K562 (cell line): ENCODE results near the gene LRRC4C. TPM values are rescaled to one million over a fixed set of nuclear protein-coding genes. Genes with fewer than 3 reads are reported as not detected.

Experiments
- ATAC-seq: fragments of 200-7000 bp; cut with Tn5 transposase; 3 replicates; pipeline ENCODE4 v1.9.1; 2020; ENCODE audit warnings: moderate library complexity
- BruUV-seq: library from RNA; stranded (reverse); fragments of 400-500 nt; replicated peaks from 2 replicates; lab custom pipeline; 2021; lab: Mats Ljungman, UMichigan
- CTCF ChIA-PET: fragments of 300-600 bp; formaldehyde crosslinking; extraction: SDS; loops from one replicate; lab custom pipeline; 2021; ENCODE audit warnings: low intra/inter-chr PET ratio; lab: Yijun Ruan, JAX
- POLR2A ChIA-PET: fragments of 300-600, 350-650 bp; sonication (Branson Sonifier 250); formaldehyde crosslinking; extraction: SDS; loops from one replicate; lab custom pipeline; 2021; ENCODE audit warnings: antibody characterized with exemption, inconsistent platforms; lab: Yijun Ruan, JAX
- DNase-seq, 4 experiments: peaks; one replicate each; pipeline versions ENCODE4 v3.0.0 to v3.0.0-alpha.2; 2011 to 2018; ENCODE audit warnings: low spot score in 3 of 4, mixed read lengths in 3 of 4; ENCODE audit errors: extremely low read depth in 1 of 4
- FAIRE-seq: peaks from 2 replicates; lab custom pipeline; 2011; peaks lifted over from hg19 to GRCh38; lab: Jason Lieb, UNC
- H2AFZ ChIP-seq: 2 replicates; pipeline ENCODE4 v1.6.0; 2011; ENCODE audit warnings: low read depth, low read length, control low read depth, inconsistent platforms
- H3K27ac ChIP-seq: fragments of 200-600 bp; 3 replicates; pipeline ENCODE4 v1.8.0; 2011; ENCODE audit warnings: low read depth, mild to moderate bottlenecking, control low read depth, inconsistent platforms, low read length, moderate library complexity, mixed read lengths; ENCODE audit errors: extremely low read depth
- H3K27me3 ChIP-seq, 2 experiments: fragments of 300-600 bp in 1 of 2; 2 replicates in 1 of 2; 3 replicates in 1 of 2; pipeline versions ENCODE4 v1.6.0 to v1.8.0; 2011; ENCODE audit warnings: inconsistent platforms in 2 of 2, low read length in 2 of 2, mild to moderate bottlenecking in 1 of 2, mixed read lengths in 1 of 2, moderate library complexity in 1 of 2; ENCODE audit not compliant: control insufficient read depth in 2 of 2, insufficient read depth in 2 of 2
- H3K36me3 ChIP-seq: fragments of 300-600 bp; 3 replicates; pipeline ENCODE4 v1.8.0; 2011; ENCODE audit warnings: mild to moderate bottlenecking, low read length, inconsistent platforms; ENCODE audit not compliant: control insufficient read depth, insufficient read depth
- H3K4me1 ChIP-seq, 2 experiments: fragments of 200-600 bp in 1 of 2; replicated peaks in 1 of 2; 2 replicates in 1 of 2; 3 replicates in 1 of 2; pipeline versions ENCODE4 v1.5.1 to v1.8.0; 2011; ENCODE audit warnings: inconsistent platforms in 2 of 2, low read length in 2 of 2, mild to moderate bottlenecking in 1 of 2, mixed read lengths in 1 of 2, moderate library complexity in 1 of 2; ENCODE audit not compliant: control insufficient read depth in 2 of 2, insufficient read depth in 2 of 2
- H3K4me2 ChIP-seq: 2 replicates; pipeline ENCODE4 v1.6.1; 2011; ENCODE audit warnings: low read length, control low read depth, inconsistent platforms, mixed read lengths; ENCODE audit not compliant: insufficient read depth
- H3K4me3 ChIP-seq: fragments of 200-600 bp; sonication (generic), shearing (Covaris generic); 2 replicates; pipeline ENCODE4 v1.5.1; 2016; ENCODE audit warnings: control low read depth, inconsistent platforms
- H3K79me2 ChIP-seq: fragments of 200-600 bp; 3 replicates; pipeline ENCODE4 v1.8.0; 2011; ENCODE audit warnings: low read length, inconsistent platforms; ENCODE audit not compliant: control insufficient read depth, insufficient read depth
- H3K9ac ChIP-seq, 2 experiments: 2 replicates each; pipeline versions ENCODE4 v1.6.0 to v1.6.1; 2011; ENCODE audit warnings: low read depth in 2 of 2, low read length in 2 of 2, control low read depth in 1 of 2, inconsistent platforms in 1 of 2, mild to moderate bottlenecking in 1 of 2, mixed read lengths in 1 of 2; ENCODE audit not compliant: insufficient read depth in 1 of 2
- H3K9me1 ChIP-seq: one replicate; pipeline ENCODE4 v1.6.0; 2011; ENCODE audit warnings: inconsistent platforms, mild to moderate bottlenecking, low read length, moderate library complexity; ENCODE audit not compliant: control insufficient read depth, insufficient read depth
- H3K9me3 ChIP-seq: replicated peaks from 2 replicates; pipeline ENCODE4 v1.5.1; 2011; ENCODE audit warnings: low read depth, low read length, inconsistent platforms; ENCODE audit not compliant: control insufficient read depth, insufficient read depth
- H4K20me1 ChIP-seq: replicated peaks from 2 replicates; pipeline ENCODE4 v1.6.1; 2011; ENCODE audit warnings: low read length, inconsistent platforms, mixed read lengths; ENCODE audit not compliant: control insufficient read depth, insufficient read depth
- CHD2 ChIP-seq: IDR thresholded peaks from 2 replicates; pipeline ENCODE4 v1.6.1; 2011; ENCODE audit warnings: low read depth, low read length
- COPS2 ChIP-seq: fragments of 450-650 bp; conservative IDR thresholded peaks from 2 replicates; pipeline ENCODE4 v1.6.1; 2016; ENCODE audit warnings: mild to moderate bottlenecking, moderate library complexity
- FIP1L1 ChIP-seq: fragments of 200-400 bp; formaldehyde crosslinking; IDR thresholded peaks from 2 replicates; pipeline ENCODE4 v1.6.1; 2018; ENCODE audit warnings: mild to moderate bottlenecking, low read depth, low read length; ENCODE audit not compliant: poor library complexity, severe bottlenecking
- FOSL1 ChIP-seq: fragments of 200-800 bp; sonication (Bioruptor generic); conservative IDR thresholded peaks from 2 replicates; pipeline ENCODE4 v1.6.1; 2016; ENCODE audit warnings: missing genetic modification characterization, missing compliant biosample characterization
- KDM5B ChIP-seq: fragments of 200-600 bp; sonication (generic); IDR thresholded peaks from 2 replicates; pipeline ENCODE4 v1.6.1; 2012; ENCODE audit warnings: low read depth, mild to moderate bottlenecking, moderate library complexity, low read length, control low read depth, inconsistent platforms; ENCODE audit not compliant: insufficient replicate concordance
- SMAD4 ChIP-seq: fragments of 250-450 bp; sonication (Bioruptor Pico); conservative IDR thresholded peaks from 2 replicates; pipeline ENCODE4 v1.8.0; 2021; ENCODE audit warnings: inconsistent platforms, mild to moderate bottlenecking, moderate library complexity
- TFAP4 ChIP-seq: sonication (generic); formaldehyde crosslinking; IDR thresholded peaks from 2 replicates; pipeline ENCODE4 v1.8.0; 2022; ENCODE audit warnings: missing genetic modification reagents, mild to moderate bottlenecking, moderate library complexity, borderline replicate concordance
- ZBTB2 ChIP-seq: fragments of 450-650 bp; IDR thresholded peaks from 2 replicates; pipeline ENCODE4 v1.6.1; 2016; ENCODE audit warnings: antibody characterized with exemption
- ZBTB26 ChIP-seq: fragments of 450-650 bp; formaldehyde crosslinking; IDR thresholded peaks from 2 replicates; pipeline ENCODE4 v1.4.0; 2022; ENCODE audit warnings: missing genetic modification characterization
- ZBTB34 ChIP-seq: fragments of 250-450 bp; sonication (Bioruptor Pico); IDR thresholded peaks from 2 replicates; pipeline ENCODE4 v1.8.0; 2021; ENCODE audit warnings: mild to moderate bottlenecking, moderate library complexity
- ZFP91 ChIP-seq: sonication (generic); formaldehyde crosslinking; IDR thresholded peaks from 2 replicates; pipeline ENCODE4 v1.8.0; 2022; ENCODE audit warnings: mild to moderate bottlenecking, missing genetic modification reagents
- ZNF518B ChIP-seq: fragments of 250-450 bp; sonication (Bioruptor Pico); IDR thresholded peaks from 2 replicates; pipeline ENCODE4 v1.5.0; 2021; ENCODE audit warnings: mild to moderate bottlenecking, moderate library complexity
- WGBS: fragments of 100-300 bp; shearing (Covaris generic); methylation state at CpG from one replicate; pipeline ENCODE4 v1.1.6; 2016; ENCODE audit warnings: low coverage, mixed read lengths; ENCODE audit not compliant: insufficient coverage; ENCODE audit errors: missing lambda C conversion rate; 5-methylcytosine and 5-hydroxymethylcytosine counted together
- in situ Hi-C: fragments of 300-500 bp; cut with MboI; formaldehyde crosslinking; loops from 4 replicates; pipeline ENCODE4 v1.15.0; 2018; ENCODE audit warnings: inconsistent platforms, mixed read lengths
- intact Hi-C: fragments of 100-400 bp; cut with micrococcal nuclease; formaldehyde crosslinking; loops from 2 replicates; pipeline ENCODE4 v1.14.2; 2022
- polyA plus RNA-seq, 8 experiments: library from polyadenylated mRNA; depleted of rRNA in 4 of 8; stranded (reverse) in 5 of 8; unstranded in 3 of 8; fragments of >200 nt; fragmentation: Nextera tagmentation in 2 of 8; fragmentation: Illumina TruSeq in 1 of 8; extraction: Ambion mirVana in 2 of 8; extraction: Trizol in 1 of 8; gene quantifications; 2 replicates each; pipeline versions ENCODE4 v1.2.1 to v1.2.3, GENCODE V29; 2011 to 2014; ENCODE audit warnings: inconsistent platforms in 1 of 8, missing spikeins in 1 of 8
- total RNA-seq, 7 experiments: library from RNA; depleted of rRNA in 6 of 7; stranded (reverse); fragments of >200 nt in 6 of 7; fragmentation: Illumina TruSeq in 2 of 7; extraction: Trizol in 2 of 7; gene quantifications; 2 replicates each; pipeline versions ENCODE4 v1.2.1 to v1.2.3, GENCODE V29; 2011 to 2021; ENCODE audit warnings: low replicate concordance in 1 of 7

LRRC4C gene
- total and polyA plus RNA-seq, 9 of the 15 experiments (the other 6 are each of a cell fraction or from before 2014, with no cell fraction given): not detected

GRCh38 chr11:40542821-40543220, 916.6 kb downstream of the LRRC4C start:
- H3K4me2 ChIP-seq: no peak overlapping the region
- H2AFZ ChIP-seq: no peak overlapping the region
- FAIRE-seq: no peak
- ChIA-PET CTCF (no interaction called here), POLR2A (no interaction called here)
- H4K20me1 ChIP-seq: no peaks in the 10 kb centered on the region
- H3K4me3 ChIP-seq: no peak overlapping the region
- no peaks in the 10 kb centered on the region for H3K36me3 ChIP-seq
- H3K27me3 ChIP-seq: no peaks in the 10 kb centered on the region
- DNase-seq: no peak
- intact Hi-C loops: no loop called here
- in situ Hi-C loops: no loop called here
- no peak overlapping the region for H3K27ac ChIP-seq
- no peak for ATAC-seq
- WGBS: 0% methylated on average over 1 of the region's 1 CpG
- H3K79me2 ChIP-seq: no peaks in the 10 kb centered on the region
- H3K9ac ChIP-seq: no peak overlapping the region
- H3K9me3 ChIP-seq: no peaks in the 10 kb centered on the region
- BruUV-seq: no TSS peak
- no peaks in the 10 kb centered on the region for H3K9me1 ChIP-seq
- H3K4me1 ChIP-seq: no peaks in the 10 kb centered on the region
- TF ChIP-seq CHD2 (no peak), KDM5B (no peak), ZBTB34 (CRISPR knock-in tag) (no peak), FIP1L1 (no peak), COPS2 (no peak), ZBTB26 (CRISPR knock-in tag) (no peak), TFAP4 (CRISPR knock-in tag) (no peak), ZBTB2 (no peak), SMAD4 (CRISPR knock-in tag) (no peak), ZFP91 (CRISPR knock-in tag) (no peak), FOSL1 (tag) (no peak), ZNF518B (CRISPR knock-in tag) (no peak)
